Mucosa of gallbladder (tissue), 1 donor: ENCODE data around the gene HOXC10. TPM values are rescaled to one million over a fixed set of nuclear protein-coding genes. Genes with fewer than 3 reads are reported as not detected.

Source experiments
- DNase-seq: peaks from one replicate; pipeline ENCODE4 v3.0.0-alpha.2; 2020; ENCODE audit warnings: low spot score
- total RNA-seq: library from RNA; stranded (reverse); gene quantifications from one replicate; pipeline ENCODE4 v1.2.1, GENCODE V29; 2021
- donor health status: DM: no; HTN: no; CAD: no.

Gene HOXC10
- total RNA-seq, 1 donor from 2014 or later: not detected

DNA sequence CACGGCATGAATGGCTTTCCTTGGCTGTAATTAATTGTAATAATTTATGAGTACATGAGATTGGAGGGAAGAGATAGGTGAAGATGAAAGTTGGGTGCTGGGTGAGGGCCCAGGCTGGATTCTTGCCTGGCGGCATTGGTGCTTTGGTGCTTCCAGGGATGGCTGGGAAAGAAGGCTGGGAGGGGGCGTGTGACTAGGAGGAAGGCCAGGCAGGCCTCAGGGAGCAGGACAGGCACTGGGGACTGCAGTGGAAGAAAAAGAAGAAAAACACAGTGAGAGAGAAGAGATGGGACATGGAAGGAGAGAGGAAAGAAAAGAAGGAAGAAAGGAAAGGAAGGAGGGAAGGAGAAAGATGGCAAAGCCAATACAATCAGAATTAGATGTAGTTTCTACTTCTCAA is 18.7 kb downstream of the HOXC10 start:
- no peak for DNase-seq

- no peak for DNase-seq
Observed at GRCh38 chr12:54004063-54004840, 19.3 kb downstream of the HOXC10 start.

- DNase-seq: no peak
Observed at GRCh38 chr12:54004841-54005530, 20.0 kb downstream of the HOXC10 start.

DNA sequence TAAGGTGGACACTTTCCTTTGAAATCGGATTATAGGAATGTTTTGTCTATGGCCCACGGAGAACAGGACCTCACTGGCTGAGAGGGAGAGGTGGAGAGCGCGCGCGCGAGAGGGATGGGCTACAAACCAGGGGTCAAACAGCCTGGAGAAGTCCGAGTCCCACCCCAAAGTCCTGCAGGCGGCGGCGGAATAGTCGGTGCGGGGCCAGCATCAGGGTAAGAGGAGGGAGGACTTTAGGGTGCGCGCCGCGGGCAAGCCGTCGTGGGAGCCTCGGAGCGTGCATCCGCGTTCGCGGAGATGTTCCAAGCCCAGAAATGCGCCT is 20.5 kb downstream of the HOXC10 start:
- DNase-seq: no peak

- DNase-seq: peak; percentile 87
Observed at GRCh38 chr12:54005853-54006558, 21.1 kb downstream of the HOXC10 start.

DNA sequence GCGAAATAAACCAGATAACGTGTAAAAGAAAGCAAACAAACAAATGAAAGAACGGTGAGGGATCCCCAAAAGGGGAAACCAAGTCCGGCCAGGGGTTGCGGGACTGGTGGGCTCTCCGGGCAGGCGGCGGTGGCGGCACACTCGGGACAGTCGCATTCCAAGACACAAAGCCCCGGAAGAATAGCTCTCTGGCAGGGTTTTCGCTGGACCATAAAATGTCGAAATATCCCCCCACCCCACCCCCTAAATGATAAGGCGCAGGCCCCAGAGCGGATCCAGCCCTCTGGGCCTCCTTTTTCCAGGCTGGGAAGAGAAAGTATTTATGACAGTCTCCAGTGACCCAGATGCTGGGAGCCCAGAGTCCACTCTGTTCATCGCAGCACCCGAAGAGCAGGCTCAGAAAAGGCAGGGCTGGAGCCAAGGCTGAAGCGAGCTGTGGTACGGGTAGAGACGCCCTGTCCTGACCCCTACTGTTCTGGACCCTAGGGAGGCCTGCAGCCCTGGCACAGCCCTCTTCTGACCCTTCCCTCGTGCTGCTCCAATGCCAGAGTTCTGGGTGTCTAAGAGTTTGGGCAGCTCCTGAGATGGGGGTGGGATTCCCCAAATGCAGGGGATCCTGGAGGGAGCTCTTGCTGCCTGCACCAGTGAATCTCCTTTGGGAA is 21.7 kb downstream of the HOXC10 start:
- DNase-seq: no peak

- DNase-seq: no peak
Observed at GRCh38 chr12:54007538-54008259, 22.8 kb downstream of the HOXC10 start.

- DNase-seq: no peak
Observed at GRCh38 chr12:54008260-54008552, 23.3 kb downstream of the HOXC10 start.

DNA sequence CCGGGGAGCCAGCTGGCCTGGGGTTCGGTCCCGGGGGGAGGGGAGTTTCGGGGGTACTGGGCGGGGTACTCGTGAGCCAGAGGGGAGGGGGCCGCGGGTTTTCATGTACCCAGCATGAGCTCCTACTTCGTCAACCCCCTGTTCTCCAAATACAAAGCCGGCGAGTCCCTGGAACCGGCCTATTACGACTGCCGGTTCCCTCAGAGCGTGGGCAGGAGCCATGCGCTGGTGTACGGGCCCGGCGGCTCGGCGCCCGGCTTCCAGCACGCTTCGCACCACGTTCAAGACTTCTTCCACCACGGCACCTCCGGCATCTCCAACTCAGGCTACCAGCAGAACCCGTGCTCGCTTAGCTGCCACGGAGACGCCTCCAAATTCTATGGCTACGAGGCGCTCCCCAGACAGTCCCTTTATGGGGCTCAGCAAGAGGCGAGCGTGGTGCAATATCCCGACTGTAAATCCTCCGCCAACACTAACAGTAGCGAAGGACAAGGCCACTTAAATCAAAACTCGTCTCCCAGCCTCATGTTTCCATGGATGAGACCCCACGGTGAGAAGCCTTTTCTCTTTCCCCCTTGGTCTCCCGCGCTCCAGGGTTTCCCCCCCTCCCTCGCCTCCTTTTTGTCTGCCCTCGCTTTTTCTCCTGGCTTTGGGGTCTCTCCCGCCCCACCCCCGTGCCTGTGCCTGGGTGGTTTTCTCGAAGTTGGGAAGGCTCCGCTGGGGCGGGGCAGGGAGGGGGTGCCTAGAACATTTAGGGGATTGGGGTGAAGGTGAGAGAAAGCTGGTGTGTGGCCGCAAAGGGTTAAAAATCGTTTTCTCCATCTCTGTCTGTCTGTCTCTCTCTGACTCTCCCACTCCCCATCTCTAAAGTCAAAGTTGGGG is 24.5 kb downstream of the HOXC10 start:
- no peak for DNase-seq

DNA sequence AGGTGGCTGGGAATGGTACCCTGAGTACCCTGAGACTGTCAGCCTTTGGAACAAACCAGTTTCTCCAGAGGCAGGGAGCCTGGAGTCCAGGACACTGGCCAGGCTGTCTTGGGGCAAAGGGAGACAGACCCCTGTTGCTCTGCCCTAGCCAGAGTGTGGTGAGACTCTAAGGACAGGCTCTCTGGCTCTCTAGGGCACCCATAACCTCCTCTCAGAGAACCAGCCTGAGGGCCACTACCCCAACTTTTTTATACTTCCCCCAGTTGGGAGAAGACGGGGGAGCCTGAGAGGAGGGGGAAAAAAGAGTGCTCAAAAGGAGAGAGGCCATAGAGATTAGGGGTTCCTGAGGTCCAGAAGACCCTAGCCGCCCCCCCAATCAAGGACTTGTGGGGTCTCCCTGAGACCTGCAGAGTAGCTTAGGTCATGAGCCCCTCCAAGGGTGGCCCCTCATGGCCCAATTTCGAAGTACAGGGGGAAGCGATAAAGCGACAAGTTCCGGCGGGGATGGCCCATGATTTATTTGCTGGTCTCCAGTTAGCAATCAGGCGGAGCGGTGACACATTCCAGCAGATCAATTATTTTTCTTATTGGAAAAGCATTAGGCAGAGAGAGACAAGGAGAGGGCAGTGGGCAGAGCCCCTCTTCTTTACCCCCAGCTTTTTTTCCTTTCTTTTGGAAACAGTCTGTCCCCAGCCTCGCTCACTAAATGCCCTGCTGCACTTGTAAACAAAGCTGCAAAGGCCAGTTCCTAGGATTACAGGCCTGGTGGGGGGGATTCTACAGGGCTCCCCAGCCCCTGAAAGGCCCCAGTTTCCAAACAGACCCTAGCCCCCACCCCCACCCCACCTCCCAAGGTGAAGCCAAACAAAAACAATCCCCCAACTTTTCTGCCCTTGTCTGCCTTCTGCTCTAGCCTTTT is 25.4 kb downstream of the HOXC10 start:
- DNase-seq: no peak

- no peak for DNase-seq
Observed at GRCh38 chr12:54010972-54011664, 26.2 kb downstream of the HOXC10 start.

DNA sequence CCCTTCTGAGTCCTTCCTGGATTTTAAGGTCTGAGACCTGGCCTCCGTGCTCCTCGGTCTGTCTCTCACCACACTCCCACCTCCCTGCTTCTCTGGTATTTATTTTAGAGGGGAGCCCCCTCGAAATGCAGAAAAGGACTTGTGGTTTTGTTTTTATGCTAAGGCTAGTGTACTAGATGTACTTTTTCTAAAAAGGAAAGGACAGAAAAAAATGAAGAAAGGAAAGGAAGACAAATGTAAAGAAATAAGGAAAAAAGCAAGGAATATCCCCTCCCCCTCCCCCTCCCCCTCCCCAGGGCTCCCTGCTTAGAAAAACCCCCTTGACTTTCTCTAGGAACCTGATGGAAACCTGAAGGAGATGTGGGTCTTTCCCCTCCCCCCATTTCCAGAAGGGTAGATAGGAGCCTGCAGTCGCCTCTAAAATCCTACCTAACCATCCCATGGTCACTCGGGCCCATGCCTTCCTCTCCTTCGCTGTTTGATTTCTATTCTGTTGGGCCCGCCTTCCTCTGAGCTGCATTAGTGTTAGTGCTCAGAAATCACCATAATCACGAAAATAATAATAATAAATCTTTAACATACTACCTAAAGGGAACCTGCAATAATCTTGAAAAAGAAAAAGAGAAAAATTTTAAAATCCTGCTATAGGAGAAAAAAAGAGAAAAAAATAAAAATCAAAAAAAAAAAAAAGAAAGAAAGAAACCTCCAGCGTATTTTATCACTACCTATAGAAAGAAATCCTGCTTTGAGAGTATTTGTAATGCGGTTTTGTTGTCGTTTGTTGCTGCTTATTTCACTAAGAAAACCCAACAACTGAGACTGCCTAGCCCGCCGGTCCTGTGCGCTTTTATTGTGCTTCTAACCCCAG is 27.0 kb downstream of the HOXC10 start:
- DNase-seq: no peak

- no peak for DNase-seq
Observed at GRCh38 chr12:54012631-54013409, 27.9 kb downstream of the HOXC10 start.

GRCh38 chr12:54014377-54015017 is 29.6 kb downstream of the HOXC10 start:
- DNase-seq: no peak

DNA sequence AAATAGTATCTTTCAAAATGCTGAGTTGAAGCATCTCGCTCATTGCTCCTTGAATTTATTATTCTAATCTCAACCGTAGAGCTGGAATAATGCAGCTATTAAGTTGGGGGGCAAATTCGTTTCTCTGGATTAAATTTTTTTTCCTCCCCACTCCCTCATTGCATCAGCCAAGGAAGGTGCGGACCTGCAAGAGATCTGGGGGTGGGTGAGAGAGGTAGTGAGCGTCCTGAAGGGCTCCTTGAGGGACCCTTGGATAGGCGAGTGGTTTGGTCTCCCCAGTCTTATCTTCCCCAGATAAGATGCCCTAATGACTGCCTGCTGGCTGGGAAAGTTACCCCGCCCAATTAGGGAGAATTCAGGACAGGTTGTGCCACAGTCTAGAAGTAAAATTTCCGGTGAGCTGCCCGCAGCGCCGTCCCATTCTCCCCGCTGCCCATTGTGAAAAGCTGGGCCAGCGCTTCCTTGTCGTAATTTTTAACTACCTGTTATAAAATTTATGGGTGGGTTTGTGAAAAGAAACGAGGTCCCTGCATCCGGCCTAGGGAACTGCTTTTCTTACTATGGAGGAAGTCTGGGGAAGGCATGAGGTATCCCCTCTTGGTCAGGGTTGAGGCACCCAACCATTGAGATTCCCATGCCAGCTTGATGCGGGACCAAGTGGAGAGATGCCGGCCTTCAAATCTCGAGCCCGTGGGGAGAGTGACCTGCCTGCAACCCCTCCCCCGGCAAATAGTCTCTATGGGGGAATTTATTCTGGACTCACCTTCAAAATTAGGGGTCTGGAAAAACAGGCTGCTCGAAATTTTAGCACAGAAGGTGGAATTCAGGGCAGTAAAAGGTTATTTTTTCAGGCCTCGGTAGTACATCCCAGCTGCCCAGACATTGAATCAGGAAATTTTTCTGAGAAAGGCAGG is 30.3 kb downstream of the HOXC10 start:
- DNase-seq: no peak

GRCh38 chr12:54016051-54016450 is 31.1 kb downstream of the HOXC10 start:
- DNase-seq: no peak
